Body of pancreas (tissue), 4 donors: Measurements from ENCODE around the gene HERC4.
"Not testable (repeated sequence)": the region's sequence is repeated elsewhere in the genome, so short reads cannot be mapped to it uniquely, and the experiment has no call there.

Experiments
- CTCF ChIP-seq, 7 experiments: fragments of 450-650 bp in 4 of 7; fragments of 200-600 bp in 3 of 7; sonication (generic) in 3 of 7; IDR thresholded peaks; one replicate each; pipeline ENCODE4 v1.5.1; 2016 to 2019; ENCODE audit warnings: antibody characterized with exemption in 7 of 7
- POLR2A ChIP-seq, 3 donors: fragments of 450-650 bp; IDR thresholded peaks; one replicate each; pipeline ENCODE4 v1.6.1; 2016; ENCODE audit warnings: antibody characterized with exemption in 3 of 3, mild to moderate bottlenecking in 2 of 3

- not testable (repeated sequence) for TF ChIP-seq CTCF, POLR2A (IDR thresholded peaks at IDR 0.05)
These were observed 58.6 kb downstream of the HERC4 start for GRCh38 chr10:68016519-68016918.
